ENCODE results near the gene KCNK1. TPM values are rescaled to one million over a fixed set of nuclear protein-coding genes. Genes with fewer than 3 reads are reported as not detected.

The KCNK1 gene
- total RNA-seq, 1 experiment from 2014 or later = 13.3 TPM

DNA sequence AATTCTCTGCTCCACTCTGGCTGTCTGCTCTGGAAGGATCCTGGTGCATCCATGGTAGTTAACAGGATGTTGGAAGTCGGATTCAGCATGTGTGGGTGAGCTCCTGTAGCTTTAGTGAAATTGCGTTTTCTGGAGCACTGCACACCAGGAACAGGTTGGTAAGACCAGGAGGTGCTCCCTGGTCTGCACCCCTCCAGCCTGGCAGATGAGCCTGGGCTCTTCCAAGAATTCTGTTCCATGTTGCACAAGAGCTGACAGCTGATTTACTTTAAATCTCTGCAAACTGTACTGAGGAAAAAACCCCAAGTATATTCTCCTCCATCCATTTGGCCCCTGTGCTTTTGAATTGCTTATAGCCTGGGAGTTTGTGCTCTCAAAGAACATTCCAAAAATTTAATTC is 33.7 kb downstream of the KCNK1 start:
- Mint-ChIP-seq H3K4me3 (no peak overlapping the region), H3K36me3 (peaks cover 24% of the 10 kb centered on the region), H3K4me1 (peaks cover 12% of the 10 kb centered on the region), H3K27ac (no peak overlapping the region), H3K9me3 (peaks cover 11% of the 10 kb centered on the region; the same call in 1 of the 2 replicates), H3K27me3 (ENCODE audit: low read depth) (peaks cover 2% of the 10 kb centered on the region; the same call in 1 of the 2 replicates)
- no peak for DNase-seq (ENCODE audit: low spot score)
- TF ChIP-seq, protein P1, sequence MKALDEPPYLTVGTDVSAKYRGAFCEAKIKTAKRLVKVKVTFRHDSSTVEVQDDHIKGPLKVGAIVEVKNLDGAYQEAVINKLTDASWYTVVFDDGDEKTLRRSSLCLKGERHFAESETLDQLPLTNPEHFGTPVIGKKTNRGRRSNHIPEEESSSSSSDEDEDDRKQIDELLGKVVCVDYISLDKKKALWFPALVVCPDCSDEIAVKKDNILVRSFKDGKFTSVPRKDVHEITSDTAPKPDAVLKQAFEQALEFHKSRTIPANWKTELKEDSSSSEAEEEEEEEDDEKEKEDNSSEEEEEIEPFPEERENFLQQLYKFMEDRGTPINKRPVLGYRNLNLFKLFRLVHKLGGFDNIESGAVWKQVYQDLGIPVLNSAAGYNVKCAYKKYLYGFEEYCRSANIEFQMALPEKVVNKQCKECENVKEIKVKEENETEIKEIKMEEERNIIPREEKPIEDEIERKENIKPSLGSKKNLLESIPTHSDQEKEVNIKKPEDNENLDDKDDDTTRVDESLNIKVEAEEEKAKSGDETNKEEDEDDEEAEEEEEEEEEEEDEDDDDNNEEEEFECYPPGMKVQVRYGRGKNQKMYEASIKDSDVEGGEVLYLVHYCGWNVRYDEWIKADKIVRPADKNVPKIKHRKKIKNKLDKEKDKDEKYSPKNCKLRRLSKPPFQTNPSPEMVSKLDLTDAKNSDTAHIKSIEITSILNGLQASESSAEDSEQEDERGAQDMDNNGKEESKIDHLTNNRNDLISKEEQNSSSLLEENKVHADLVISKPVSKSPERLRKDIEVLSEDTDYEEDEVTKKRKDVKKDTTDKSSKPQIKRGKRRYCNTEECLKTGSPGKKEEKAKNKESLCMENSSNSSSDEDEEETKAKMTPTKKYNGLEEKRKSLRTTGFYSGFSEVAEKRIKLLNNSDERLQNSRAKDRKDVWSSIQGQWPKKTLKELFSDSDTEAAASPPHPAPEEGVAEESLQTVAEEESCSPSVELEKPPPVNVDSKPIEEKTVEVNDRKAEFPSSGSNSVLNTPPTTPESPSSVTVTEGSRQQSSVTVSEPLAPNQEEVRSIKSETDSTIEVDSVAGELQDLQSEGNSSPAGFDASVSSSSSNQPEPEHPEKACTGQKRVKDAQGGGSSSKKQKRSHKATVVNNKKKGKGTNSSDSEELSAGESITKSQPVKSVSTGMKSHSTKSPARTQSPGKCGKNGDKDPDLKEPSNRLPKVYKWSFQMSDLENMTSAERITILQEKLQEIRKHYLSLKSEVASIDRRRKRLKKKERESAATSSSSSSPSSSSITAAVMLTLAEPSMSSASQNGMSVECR (CRISPR knock-in tag; IDR thresholded peaks at IDR 0.05; ENCODE audit: borderline replicate concordance) = no peak
- TF ChIP-seq ZNF317 (CRISPR knock-in tag; IDR thresholded peaks at IDR 0.05; ENCODE audit: borderline replicate concordance, low read depth) (no peak), NFYB (CRISPR knock-in tag; conservative IDR thresholded peaks at IDR 0.05; ENCODE audit: low read depth) (no peak), NFATC4 (CRISPR knock-in tag; IDR thresholded peaks at IDR 0.05) (no peak), CBFB (CRISPR knock-in tag; IDR thresholded peaks at IDR 0.05; ENCODE audit: low read depth) (no peak), ELF4 (CRISPR knock-in tag; IDR thresholded peaks at IDR 0.05; ENCODE audit: low read depth) (no peak), TCF7 (CRISPR knock-in tag; IDR thresholded peaks at IDR 0.05; ENCODE audit: low read depth) (no peak), NR1H2 (CRISPR knock-in tag; IDR thresholded peaks at IDR 0.05) (no peak), NFE2L1 (CRISPR knock-in tag; IDR thresholded peaks at IDR 0.05) (no peak), SP1 (CRISPR knock-in tag; conservative IDR thresholded peaks at IDR 0.05) (no peak), ZNF263 (CRISPR knock-in tag; IDR thresholded peaks at IDR 0.05; ENCODE audit: low read depth) (no peak), ZBTB21 (CRISPR knock-in tag; IDR thresholded peaks at IDR 0.05; ENCODE audit: borderline replicate concordance) (no peak)
- TF ChIP-seq, protein P2, sequence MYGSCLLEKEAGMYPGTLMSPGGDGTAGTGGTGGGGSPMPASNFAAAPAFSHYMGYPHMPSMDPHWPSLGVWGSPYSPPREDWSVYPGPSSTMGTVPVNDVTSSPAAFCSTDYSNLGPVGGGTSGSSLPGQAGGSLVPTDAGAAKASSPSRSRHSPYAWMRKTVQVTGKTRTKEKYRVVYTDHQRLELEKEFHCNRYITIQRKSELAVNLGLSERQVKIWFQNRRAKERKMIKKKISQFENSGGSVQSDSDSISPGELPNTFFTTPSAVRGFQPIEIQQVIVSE (CRISPR knock-in tag; IDR thresholded peaks at IDR 0.05; ENCODE audit: borderline replicate concordance) = no peak
- TF ChIP-seq, protein P3, sequence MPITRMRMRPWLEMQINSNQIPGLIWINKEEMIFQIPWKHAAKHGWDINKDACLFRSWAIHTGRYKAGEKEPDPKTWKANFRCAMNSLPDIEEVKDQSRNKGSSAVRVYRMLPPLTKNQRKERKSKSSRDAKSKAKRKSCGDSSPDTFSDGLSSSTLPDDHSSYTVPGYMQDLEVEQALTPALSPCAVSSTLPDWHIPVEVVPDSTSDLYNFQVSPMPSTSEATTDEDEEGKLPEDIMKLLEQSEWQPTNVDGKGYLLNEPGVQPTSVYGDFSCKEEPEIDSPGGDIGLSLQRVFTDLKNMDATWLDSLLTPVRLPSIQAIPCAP (CRISPR knock-in tag; IDR thresholded peaks at IDR 0.05) = no peak
- TF ChIP-seq, protein P4, sequence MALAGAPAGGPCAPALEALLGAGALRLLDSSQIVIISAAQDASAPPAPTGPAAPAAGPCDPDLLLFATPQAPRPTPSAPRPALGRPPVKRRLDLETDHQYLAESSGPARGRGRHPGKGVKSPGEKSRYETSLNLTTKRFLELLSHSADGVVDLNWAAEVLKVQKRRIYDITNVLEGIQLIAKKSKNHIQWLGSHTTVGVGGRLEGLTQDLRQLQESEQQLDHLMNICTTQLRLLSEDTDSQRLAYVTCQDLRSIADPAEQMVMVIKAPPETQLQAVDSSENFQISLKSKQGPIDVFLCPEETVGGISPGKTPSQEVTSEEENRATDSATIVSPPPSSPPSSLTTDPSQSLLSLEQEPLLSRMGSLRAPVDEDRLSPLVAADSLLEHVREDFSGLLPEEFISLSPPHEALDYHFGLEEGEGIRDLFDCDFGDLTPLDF (CRISPR knock-in tag; IDR thresholded peaks at IDR 0.05) = no peak
- TF ChIP-seq, protein P5, sequence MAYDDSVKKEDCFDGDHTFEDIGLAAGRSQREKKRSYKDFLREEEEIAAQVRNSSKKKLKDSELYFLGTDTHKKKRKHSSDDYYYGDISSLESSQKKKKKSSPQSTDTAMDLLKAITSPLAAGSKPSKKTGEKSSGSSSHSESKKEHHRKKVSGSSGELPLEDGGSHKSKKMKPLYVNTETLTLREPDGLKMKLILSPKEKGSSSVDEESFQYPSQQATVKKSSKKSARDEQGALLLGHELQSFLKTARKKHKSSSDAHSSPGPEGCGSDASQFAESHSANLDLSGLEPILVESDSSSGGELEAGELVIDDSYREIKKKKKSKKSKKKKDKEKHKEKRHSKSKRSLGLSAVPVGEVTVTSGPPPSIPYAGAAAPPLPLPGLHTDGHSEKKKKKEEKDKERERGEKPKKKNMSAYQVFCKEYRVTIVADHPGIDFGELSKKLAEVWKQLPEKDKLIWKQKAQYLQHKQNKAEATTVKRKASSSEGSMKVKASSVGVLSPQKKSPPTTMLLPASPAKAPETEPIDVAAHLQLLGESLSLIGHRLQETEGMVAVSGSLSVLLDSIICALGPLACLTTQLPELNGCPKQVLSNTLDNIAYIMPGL (CRISPR knock-in tag; IDR thresholded peaks at IDR 0.05) = no peak
- TF ChIP-seq, protein P6, sequence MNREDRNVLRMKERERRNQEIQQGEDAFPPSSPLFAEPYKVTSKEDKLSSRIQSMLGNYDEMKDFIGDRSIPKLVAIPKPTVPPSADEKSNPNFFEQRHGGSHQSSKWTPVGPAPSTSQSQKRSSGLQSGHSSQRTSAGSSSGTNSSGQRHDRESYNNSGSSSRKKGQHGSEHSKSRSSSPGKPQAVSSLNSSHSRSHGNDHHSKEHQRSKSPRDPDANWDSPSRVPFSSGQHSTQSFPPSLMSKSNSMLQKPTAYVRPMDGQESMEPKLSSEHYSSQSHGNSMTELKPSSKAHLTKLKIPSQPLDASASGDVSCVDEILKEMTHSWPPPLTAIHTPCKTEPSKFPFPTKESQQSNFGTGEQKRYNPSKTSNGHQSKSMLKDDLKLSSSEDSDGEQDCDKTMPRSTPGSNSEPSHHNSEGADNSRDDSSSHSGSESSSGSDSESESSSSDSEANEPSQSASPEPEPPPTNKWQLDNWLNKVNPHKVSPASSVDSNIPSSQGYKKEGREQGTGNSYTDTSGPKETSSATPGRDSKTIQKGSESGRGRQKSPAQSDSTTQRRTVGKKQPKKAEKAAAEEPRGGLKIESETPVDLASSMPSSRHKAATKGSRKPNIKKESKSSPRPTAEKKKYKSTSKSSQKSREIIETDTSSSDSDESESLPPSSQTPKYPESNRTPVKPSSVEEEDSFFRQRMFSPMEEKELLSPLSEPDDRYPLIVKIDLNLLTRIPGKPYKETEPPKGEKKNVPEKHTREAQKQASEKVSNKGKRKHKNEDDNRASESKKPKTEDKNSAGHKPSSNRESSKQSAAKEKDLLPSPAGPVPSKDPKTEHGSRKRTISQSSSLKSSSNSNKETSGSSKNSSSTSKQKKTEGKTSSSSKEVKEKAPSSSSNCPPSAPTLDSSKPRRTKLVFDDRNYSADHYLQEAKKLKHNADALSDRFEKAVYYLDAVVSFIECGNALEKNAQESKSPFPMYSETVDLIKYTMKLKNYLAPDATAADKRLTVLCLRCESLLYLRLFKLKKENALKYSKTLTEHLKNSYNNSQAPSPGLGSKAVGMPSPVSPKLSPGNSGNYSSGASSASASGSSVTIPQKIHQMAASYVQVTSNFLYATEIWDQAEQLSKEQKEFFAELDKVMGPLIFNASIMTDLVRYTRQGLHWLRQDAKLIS (CRISPR knock-in tag; IDR thresholded peaks at IDR 0.05; ENCODE audit: borderline replicate concordance) = no peak
- TF ChIP-seq, protein P7, sequence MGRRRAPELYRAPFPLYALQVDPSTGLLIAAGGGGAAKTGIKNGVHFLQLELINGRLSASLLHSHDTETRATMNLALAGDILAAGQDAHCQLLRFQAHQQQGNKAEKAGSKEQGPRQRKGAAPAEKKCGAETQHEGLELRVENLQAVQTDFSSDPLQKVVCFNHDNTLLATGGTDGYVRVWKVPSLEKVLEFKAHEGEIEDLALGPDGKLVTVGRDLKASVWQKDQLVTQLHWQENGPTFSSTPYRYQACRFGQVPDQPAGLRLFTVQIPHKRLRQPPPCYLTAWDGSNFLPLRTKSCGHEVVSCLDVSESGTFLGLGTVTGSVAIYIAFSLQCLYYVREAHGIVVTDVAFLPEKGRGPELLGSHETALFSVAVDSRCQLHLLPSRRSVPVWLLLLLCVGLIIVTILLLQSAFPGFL (CRISPR knock-in tag; IDR thresholded peaks at IDR 0.05; ENCODE audit: borderline replicate concordance) = no peak
- TF ChIP-seq, protein P8, sequence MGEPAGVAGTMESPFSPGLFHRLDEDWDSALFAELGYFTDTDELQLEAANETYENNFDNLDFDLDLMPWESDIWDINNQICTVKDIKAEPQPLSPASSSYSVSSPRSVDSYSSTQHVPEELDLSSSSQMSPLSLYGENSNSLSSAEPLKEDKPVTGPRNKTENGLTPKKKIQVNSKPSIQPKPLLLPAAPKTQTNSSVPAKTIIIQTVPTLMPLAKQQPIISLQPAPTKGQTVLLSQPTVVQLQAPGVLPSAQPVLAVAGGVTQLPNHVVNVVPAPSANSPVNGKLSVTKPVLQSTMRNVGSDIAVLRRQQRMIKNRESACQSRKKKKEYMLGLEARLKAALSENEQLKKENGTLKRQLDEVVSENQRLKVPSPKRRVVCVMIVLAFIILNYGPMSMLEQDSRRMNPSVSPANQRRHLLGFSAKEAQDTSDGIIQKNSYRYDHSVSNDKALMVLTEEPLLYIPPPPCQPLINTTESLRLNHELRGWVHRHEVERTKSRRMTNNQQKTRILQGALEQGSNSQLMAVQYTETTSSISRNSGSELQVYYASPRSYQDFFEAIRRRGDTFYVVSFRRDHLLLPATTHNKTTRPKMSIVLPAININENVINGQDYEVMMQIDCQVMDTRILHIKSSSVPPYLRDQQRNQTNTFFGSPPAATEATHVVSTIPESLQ (CRISPR knock-in tag; IDR thresholded peaks at IDR 0.05) = no peak
- CTCF ChIA-PET = no interaction called here
- ATAC-seq = no peak
- POLR2A ChIA-PET = no interaction called here
